Heart left ventricle (tissue), 16 donors: ENCODE measurements around the gene C3orf80. TPM values are rescaled to one million over a fixed set of nuclear protein-coding genes. Genes with fewer than 3 reads are reported as not detected.
"Not testable (repeated sequence)": the region's sequence is repeated elsewhere in the genome, so short reads cannot be mapped to it uniquely, and the experiment has no call there.

ENCODE experiments used
- ATAC-seq, 4 donors: fragments of 200-7000 bp; cut with Tn5 transposase; one replicate each; pipeline ENCODE4 v1.9.1; 2020 to 2022; ENCODE audit warnings: moderate library complexity in 4 of 4, mild to moderate bottlenecking in 3 of 4, moderate number of reproducible peaks in 1 of 4
- DNase-seq, 5 donors: peaks; one replicate each; pipeline ENCODE4 v3.0.0-alpha.2; 2020
- H3K27ac ChIP-seq, 12 donors: fragments of 200-600 bp; sonication (generic) in 4 of 12; one replicate each; pipeline versions ENCODE4 v1.5.0 to v1.8.0; 2016 to 2022; ENCODE audit warnings: mild to moderate bottlenecking in 2 of 12
- H3K27me3 ChIP-seq, 9 donors: fragments of 200-600 bp; sonication (generic) in 2 of 9; one replicate each; pipeline versions ENCODE4 v1.5.1 to v1.8.0; 2016 to 2022; ENCODE audit warnings: mild to moderate bottlenecking in 3 of 9
- H3K36me3 ChIP-seq, 9 donors: fragments of 200-600 bp; sonication (generic) in 2 of 9; one replicate each; pipeline versions ENCODE4 v1.5.0 to v1.8.0; 2018 to 2022; ENCODE audit warnings: mild to moderate bottlenecking in 2 of 9
- H3K4me1 ChIP-seq, 12 donors: fragments of 200-600 bp; sonication (generic) in 4 of 12; one replicate each; pipeline versions ENCODE4 v1.5.0 to v1.8.0; 2016 to 2022; ENCODE audit warnings: mild to moderate bottlenecking in 3 of 12
- H3K4me3 ChIP-seq, 12 donors: fragments of 200-600 bp; sonication (generic) in 4 of 12; one replicate each; pipeline versions ENCODE4 v1.5.0 to v1.8.0; 2017 to 2022; ENCODE audit warnings: mild to moderate bottlenecking in 9 of 12, moderate library complexity in 4 of 12
- H3K9me3 ChIP-seq, 12 donors: fragments of 200-600 bp; sonication (generic) in 4 of 12; one replicate each; pipeline versions ENCODE4 v1.5.0 to v1.8.0; 2016 to 2022; ENCODE audit warnings: mild to moderate bottlenecking in 1 of 12
- CTCF ChIP-seq, 12 donors: fragments of 200-600 bp; sonication (generic) in 4 of 12; IDR thresholded peaks; one replicate each; pipeline versions ENCODE4 v1.5.0 to v1.8.0; 2018 to 2022; ENCODE audit warnings: antibody characterized with exemption in 12 of 12, mild to moderate bottlenecking in 5 of 12
- POLR2A ChIP-seq, 2 donors: fragments of 450-650 bp; IDR thresholded peaks; one replicate each; pipeline ENCODE4 v1.6.1; 2017; ENCODE audit warnings: antibody characterized with exemption in 2 of 2, mild to moderate bottlenecking in 2 of 2, moderate library complexity in 2 of 2
- WGBS, 4 donors: extraction: QIAGEN DNeasy Blood & Tissue Kit in 2 of 4; methylation state at CpG; one replicate each; pipeline versions ENCODE4 v1.1.5 to v1.1.7; 2013 to 2018; 5-methylcytosine and 5-hydroxymethylcytosine counted together
- intact Hi-C, 10 donors: fragments of 100-400 bp; cut with DNase I; formaldehyde crosslinking; loops; one replicate each; pipeline versions ENCODE4 v1.11.1 to v1.14.2; 2022
- polyA plus RNA-seq, 2 donors: library from polyadenylated mRNA; stranded (reverse); fragments of 200-250 nt; gene quantifications; one replicate each; pipeline ENCODE4 v1.2.3, GENCODE V29; 2013
- total RNA-seq, 9 donors: library from RNA; depleted of rRNA in 2 of 9; stranded (reverse); fragments of >200 nt in 2 of 9; fragmentation: NEBNext Ultra II Directional in 3 of 9; extraction: Animal tissue kit (Norgen Biotek cat#: 25700) in 3 of 9; gene quantifications; one replicate each; pipeline versions ENCODE4 v1.1.0 to v1.2.4, GENCODE V29; 2016 to 2023
- donor health status: ischemic (EF 13 %, LVEDD 7.1; RV severe dilation, severe dysfunction).
- donor health status: healthy with polysubstance abuse.
- donor health status: DM: no; HTN: yes; CAD: no.
- donor health status: DM: no; HTN: no; CAD: no.
- donor health status: ischemic (EF 25% LVEDD 6.9; RV normal size, moderate dysfunction).
- donor health status: ischemic (EF 25% LVEDD 5.7; RV mildly dilated, moderate dysfunction).
- donor health status: healthy.
- donor health status: DM: yes; HTN: yes; CAD: no.
- donor health status: ischemic (EF 35%, LVEDD 5.7; RV mildly dilated, moderate dysfunction).
- donor health status: nonischemic (EF 11% LVEDD 7.7; RV severe dilation, severe dysfunction).
- donor health status: DM: yes; HTN: yes; CAD: no.
- donor health status: PGD.
- donor health status: ischemic (EF 29% LVEDD 5.4; RV normal size, mild dysfunction).
- donor health status: nonischemic (EF 23%, LVEDD 6.1; RV moderate dilation, normal function).

The C3orf80 gene
- total and polyA plus RNA-seq, 11 donors = 0.08 to 0.35 (median 0.13) TPM; not detected in 2

- no peak overlapping the region for H3K27ac ChIP-seq
- 72 to 81% (median 76%) methylated on average over 3 of the region's 3 CpGs for WGBS, 4 donors
- no peak for TF ChIP-seq POLR2A (IDR thresholded peaks at IDR 0.05)
- no peak for TF ChIP-seq CTCF (IDR thresholded peaks at IDR 0.05)
- DNase-seq (no peak), ATAC-seq (no peak)
- H3K4me3 ChIP-seq = no peak overlapping the region
- peaks cover 0 to 46% (median 22%) of the 10 kb centered on the region in 9 donors for H3K27me3 ChIP-seq
- no peaks in the 10 kb centered on the region for H3K36me3 ChIP-seq
- intact Hi-C loops = no loop called here
- no peaks in the 10 kb centered on the region for H3K9me3 ChIP-seq
- peaks cover 0 to 2% (median 0%) of the 10 kb centered on the region in 12 donors for H3K4me1 ChIP-seq
These were observed 6.8 kb downstream of the C3orf80 start for GRCh38 chr3:160232014-160232413.

- peaks cover 0 to 12% (median 0%) of the 10 kb centered on the region in 12 donors for H3K9me3 ChIP-seq
- H3K4me1 ChIP-seq, ATAC-seq, DNase-seq, H3K4me3 ChIP-seq, H3K27me3 ChIP-seq, H3K36me3 ChIP-seq, intact Hi-C loops, H3K27ac ChIP-seq: not testable (repeated sequence)
- 85 to 87% (median 86%) methylated on average over 6 of the region's 6 CpGs for WGBS, 4 donors
These were observed 15.5 kb downstream of the C3orf80 start for GRCh38 chr3:160240719-160241118.

- TF ChIP-seq CTCF (IDR thresholded peaks at IDR 0.05) (no peak), POLR2A (IDR thresholded peaks at IDR 0.05) (no peak)
- H3K4me1 ChIP-seq = no peaks in the 10 kb centered on the region
- peaks cover 0 to 14% (median 0%) of the 10 kb centered on the region in 12 donors for H3K9me3 ChIP-seq
- DNase-seq (no peak), ATAC-seq (no peak)
- no peaks in the 10 kb centered on the region for H3K36me3 ChIP-seq
- 87 to 94% (median 88%) methylated on average over 9 of the region's 9 CpGs for WGBS, 4 donors
- no peaks in the 10 kb centered on the region for H3K27me3 ChIP-seq
- H3K4me3 ChIP-seq = no peak overlapping the region
- intact Hi-C loops = no loop called here
- H3K27ac ChIP-seq = no peak overlapping the region
These were observed 20.1 kb downstream of the C3orf80 start for GRCh38 chr3:160245261-160245800.

GRCh38 chr3:160247766-160248165, 22.5 kb downstream of the C3orf80 start:
- H3K36me3 ChIP-seq = no peaks in the 10 kb centered on the region
- ATAC-seq = no peak
- no peaks in the 10 kb centered on the region for H3K27me3 ChIP-seq
- peaks cover 0 to 14% (median 0%) of the 10 kb centered on the region in 12 donors for H3K9me3 ChIP-seq
- H3K4me3 ChIP-seq = no peak overlapping the region
- intact Hi-C loops = no loop called here
- no peak for DNase-seq
- WGBS, 4 donors = 60 to 79% (median 74%) methylated on average over 1 of the region's 1 CpG
- no peak overlapping the region for H3K27ac ChIP-seq
- no peak for TF ChIP-seq POLR2A (IDR thresholded peaks at IDR 0.05)
- no peak for TF ChIP-seq CTCF (IDR thresholded peaks at IDR 0.05)
- no peaks in the 10 kb centered on the region for H3K4me1 ChIP-seq

- Histone ChIP-seq H3K36me3 (peaks cover 0 to 6% (median 0%) of the 10 kb centered on the region in 9 donors), H3K27ac (peak overlapping the region in 1 of 12 donors; percentile 9), H3K27me3 (no peaks in the 10 kb centered on the region), H3K4me3 (no peak overlapping the region), H3K4me1 (no peaks in the 10 kb centered on the region), H3K9me3 (no peaks in the 10 kb centered on the region)
- ATAC-seq (no peak), DNase-seq (no peak)
- intact Hi-C loops = no loop called here
- TF ChIP-seq POLR2A (IDR thresholded peaks at IDR 0.05) (no peak), CTCF (IDR thresholded peaks at IDR 0.05) (no peak)
These were observed 28.1 kb downstream of the C3orf80 start for GRCh38 chr3:160253298-160253697.
